ENCODE measurements around the gene SLIT3. TPM values are rescaled to one million over a fixed set of nuclear protein-coding genes. Genes with fewer than 3 reads are reported as not detected.
A peak's percentile ranks its signal among the peaks of the same experiment; 100 is the strongest.
"Not testable (repeated sequence)": the region's sequence is repeated elsewhere in the genome, so short reads cannot be mapped to it uniquely, and the experiment has no call there.

Gene SLIT3
- total RNA-seq, 1 donor from 2014 or later, result 40.2 TPM

- DNase-seq (ENCODE audit: low spot score), result no peak
Observed at GRCh38 chr5:169219351-169219750, 81.6 kb downstream of the SLIT3 start.

GRCh38 chr5:169218861-169219260, 82.1 kb downstream of the SLIT3 start:
- DNase-seq (ENCODE audit: low spot score), result peak; percentile 10

GRCh38 chr5:169218176-169218575, 82.8 kb downstream of the SLIT3 start:
- peak; percentile 63 for DNase-seq (ENCODE audit: low spot score)

- no peak for DNase-seq (ENCODE audit: low spot score)
Observed at GRCh38 chr5:169216866-169217265, 84.1 kb downstream of the SLIT3 start.

- no peak for DNase-seq (ENCODE audit: low spot score)
Observed at GRCh38 chr5:169213479-169213878, 87.5 kb downstream of the SLIT3 start.

GRCh38 chr5:169211761-169212160, 89.2 kb downstream of the SLIT3 start:
- DNase-seq (ENCODE audit: low spot score), result not testable (repeated sequence)

- DNase-seq (ENCODE audit: low spot score), result no peak
Observed at GRCh38 chr5:169204788-169205400, 96.0 kb downstream of the SLIT3 start.

- no peak for DNase-seq (ENCODE audit: low spot score)
Observed at GRCh38 chr5:169202969-169203368, 98.0 kb downstream of the SLIT3 start.

GRCh38 chr5:169201597-169201996, 99.3 kb downstream of the SLIT3 start:
- no peak for DNase-seq (ENCODE audit: low spot score)

- no peak for DNase-seq (ENCODE audit: low spot score)
Observed at GRCh38 chr5:169200125-169200778, 100.7 kb downstream of the SLIT3 start.

GRCh38 chr5:169197343-169197742, 103.6 kb downstream of the SLIT3 start:
- peak; percentile 48 for DNase-seq (ENCODE audit: low spot score)

GRCh38 chr5:169196059-169196458, 104.9 kb downstream of the SLIT3 start:
- no peak for DNase-seq (ENCODE audit: low spot score)

GRCh38 chr5:169195601-169196000, 105.3 kb downstream of the SLIT3 start:
- no peak for DNase-seq (ENCODE audit: low spot score)

- no peak for DNase-seq (ENCODE audit: low spot score)
Observed at GRCh38 chr5:169192536-169192935, 108.4 kb downstream of the SLIT3 start.

- no peak for DNase-seq (ENCODE audit: low spot score)
Observed at GRCh38 chr5:169190849-169191248, 110.1 kb downstream of the SLIT3 start.

- no peak for DNase-seq (ENCODE audit: low spot score)
Observed at GRCh38 chr5:169185626-169186025, 115.3 kb downstream of the SLIT3 start.

GRCh38 chr5:169183576-169183975, 117.4 kb downstream of the SLIT3 start:
- no peak for DNase-seq (ENCODE audit: low spot score)

GRCh38 chr5:169182797-169183196, 118.1 kb downstream of the SLIT3 start:
- DNase-seq (ENCODE audit: low spot score), result no peak

GRCh38 chr5:169181814-169182213, 119.1 kb downstream of the SLIT3 start:
- no peak for DNase-seq (ENCODE audit: low spot score)

- DNase-seq (ENCODE audit: low spot score), result no peak
Observed at GRCh38 chr5:169178754-169179153, 122.2 kb downstream of the SLIT3 start.

- DNase-seq (ENCODE audit: low spot score), result no peak
Observed at GRCh38 chr5:169178274-169178673, 122.7 kb downstream of the SLIT3 start.

- no peak for DNase-seq (ENCODE audit: low spot score)
Observed at GRCh38 chr5:169176709-169177694, 123.9 kb downstream of the SLIT3 start.
